Spleen (tissue), 11 donors: ENCODE measurements around the gene TMEM145. TPM values are rescaled to one million over a fixed set of nuclear protein-coding genes. Genes with fewer than 3 reads are reported as not detected.
A peak's percentile ranks its signal among the peaks of the same experiment; 100 is the strongest.

Source experiments
- DNase-seq: peaks from one replicate; pipeline ENCODE4 v3.0.0-alpha.2; 2020
- H3K27ac ChIP-seq, 8 donors: fragments of 200-600 bp; sonication (generic) in 7 of 8; 1 replicate in 4 of 8; 2 replicates in 4 of 8; pipeline versions ENCODE4 v1.5.0 to v1.8.0; 2016 to 2021; ENCODE audit warnings: inconsistent platforms in 4 of 8, mild to moderate bottlenecking in 4 of 8, moderate library complexity in 1 of 8
- H3K27me3 ChIP-seq, 7 donors: fragments of 200-600 bp; sonication (generic) in 6 of 7; replicated peaks in 1 of 7; 1 replicate in 4 of 7; 2 replicates in 3 of 7; pipeline versions ENCODE4 v1.5.0 to v1.8.0; 2016 to 2021; ENCODE audit warnings: inconsistent platforms in 3 of 7, mild to moderate bottlenecking in 1 of 7
- H3K36me3 ChIP-seq, 6 donors: fragments of 200-600 bp; sonication (generic) in 5 of 6; 1 replicate in 4 of 6; 2 replicates in 2 of 6; pipeline versions ENCODE4 v1.5.0 to v1.8.0; 2016 to 2021; ENCODE audit warnings: inconsistent platforms in 2 of 6
- H3K4me1 ChIP-seq, 6 donors: fragments of 200-600 bp; sonication (generic) in 5 of 6; 1 replicate in 3 of 6; 2 replicates in 3 of 6; pipeline versions ENCODE4 v1.5.0 to v1.8.0; 2016 to 2021; ENCODE audit warnings: inconsistent platforms in 3 of 6
- H3K4me3 ChIP-seq, 8 donors: fragments of 200-600 bp; sonication (generic) in 7 of 8; 1 replicate in 4 of 8; 2 replicates in 4 of 8; pipeline versions ENCODE4 v1.5.0 to v1.8.0; 2016 to 2021; ENCODE audit warnings: inconsistent platforms in 4 of 8, mild to moderate bottlenecking in 4 of 8, moderate library complexity in 2 of 8
- H3K9me3 ChIP-seq, 8 donors: fragments of 200-600 bp; sonication (generic) in 7 of 8; 1 replicate in 4 of 8; 2 replicates in 4 of 8; pipeline versions ENCODE4 v1.5.0 to v1.8.0; 2016 to 2021; ENCODE audit warnings: inconsistent platforms in 4 of 8
- CTCF ChIP-seq, 11 experiments: fragments of 200-600 bp in 7 of 11; fragments of 450-650 bp in 4 of 11; sonication (generic) in 4 of 11; IDR thresholded peaks in 8 of 11; conservative IDR thresholded peaks in 3 of 11; 1 replicate in 7 of 11; 2 replicates in 4 of 11; pipeline versions ENCODE4 v1.4.0 to v1.8.0; 2016 to 2021; ENCODE audit warnings: antibody characterized with exemption in 11 of 11, inconsistent platforms in 4 of 11, mild to moderate bottlenecking in 1 of 11
- POLR2A ChIP-seq, 3 donors: fragments of 450-650 bp; IDR thresholded peaks; one replicate each; pipeline ENCODE4 v1.5.1; 2017; ENCODE audit warnings: antibody characterized with exemption in 3 of 3, mild to moderate bottlenecking in 1 of 3
- POLR2AphosphoS5 ChIP-seq, 3 donors: sonication (generic); formaldehyde crosslinking; IDR thresholded peaks; one replicate each; pipeline ENCODE4 v1.5.1; 2017; ENCODE audit warnings: antibody characterized with exemption in 3 of 3
- whole genome bisulfite sequencing, 5 donors: extraction: QIAGEN DNeasy Blood & Tissue Kit in 3 of 5; methylation state at CpG; one replicate each; pipeline versions ENCODE4 v1.1.5 to v1.1.7; 2013 to 2018; 5-methylcytosine and 5-hydroxymethylcytosine counted together
- intact Hi-C: fragments of 100-400 bp; cut with DNase I; formaldehyde crosslinking; loops from one replicate; pipeline ENCODE4 v1.15.0; 2023; ENCODE audit warnings: low total_unique reads
- polyA plus RNA-seq, 3 donors: library from polyadenylated mRNA; stranded (reverse); fragments of 200-250 nt; gene quantifications; one replicate each; pipeline ENCODE4 v1.2.1, GENCODE V29; 2013
- total RNA-seq, 7 donors: library from RNA; depleted of rRNA in 3 of 7; stranded (reverse); fragments of >200 nt in 3 of 7; fragmentation: NEBNext Ultra II Directional in 4 of 7; extraction: Animal tissue kit (Norgen Biotek cat#: 25700) in 4 of 7; gene quantifications; one replicate each; pipeline versions ENCODE4 v1.1.0 to v1.2.1, GENCODE V29; 2016 to 2021
- donor health status: healthy with polysubstance abuse.
- donor health status: DM: no; HTN: no; CAD: no; lungs with moderate emphysema.
- donor health status: DM: no; HTN: no; CAD: no.
- donor health status: Bipolar disorder and iron deficiency.
- donor health status: healthy.
- donor health status: DM: no; HTN: no; CAD: no.
- donor health status: DM: yes; HTN: yes; CAD: no.

TMEM145 gene
- total and polyA plus RNA-seq, 10 donors = 0.13 to 2.3 (median 0.73) TPM; not detected in 1

- peak; percentile 85 for DNase-seq
- H3K9me3 ChIP-seq = no peaks in the 10 kb centered on the region
- H3K4me1 ChIP-seq = peaks cover 37 to 84% (median 56%) of the 10 kb centered on the region in 6 donors
- H3K36me3 ChIP-seq = peaks cover 0 to 42% (median 39%) of the 10 kb centered on the region in 6 donors
- TF ChIP-seq POLR2AphosphoS5 (IDR thresholded peaks at IDR 0.05) (no peak), POLR2A (IDR thresholded peaks at IDR 0.05) (no peak), CTCF (IDR thresholded peaks at IDR 0.05 in 8 of 11, conservative IDR thresholded peaks at IDR 0.05 in 3 of 11) (no peak)
- H3K27me3 ChIP-seq = no peaks in the 10 kb centered on the region
- H3K27ac ChIP-seq = peak overlapping the region; percentile 41 to 97 (median 82)
- H3K4me3 ChIP-seq = peak overlapping the region in 5 of 8 donors; percentile 0 to 91 (median 57)
- intact Hi-C loops = loop anchor here (5.0 kb wide), 1 partner anchor 153 kb away; the partner anchor contains the start of gene POU2F2
- WGBS, 5 donors = 20 to 33% (median 23%) methylated on average over 5 of the region's 5 CpGs
These were observed 27.6 kb upstream of the TMEM145 start for GRCh38 chr19:42285541-42285941.

GRCh38 chr19:42285988-42286348, 27.1 kb upstream of the TMEM145 start:
- H3K27ac ChIP-seq = peak overlapping the region in 7 of 8 donors; percentile 41 to 97 (median 83)
- H3K9me3 ChIP-seq = no peaks in the 10 kb centered on the region
- peak; percentile 78 for DNase-seq
- no peaks in the 10 kb centered on the region for H3K27me3 ChIP-seq
- H3K4me1 ChIP-seq = peaks cover 35 to 84% (median 52%) of the 10 kb centered on the region in 6 donors
- intact Hi-C loops = loop anchor here (5.0 kb wide), 1 partner anchor 154 kb away; the partner anchor contains the start of gene POU2F2
- peak overlapping the region in 4 of 8 donors; percentile 0 to 91 (median 62) for H3K4me3 ChIP-seq
- 16 to 36% (median 20%) methylated on average over 6 of the region's 6 CpGs for WGBS, 5 donors
- H3K36me3 ChIP-seq = peaks cover 0 to 46% (median 43%) of the 10 kb centered on the region in 6 donors
- no peak for TF ChIP-seq POLR2A (IDR thresholded peaks at IDR 0.05)
- no peak for TF ChIP-seq POLR2AphosphoS5 (IDR thresholded peaks at IDR 0.05)
- TF ChIP-seq CTCF (IDR thresholded peaks at IDR 0.05 in 8 of 11, conservative IDR thresholded peaks at IDR 0.05 in 3 of 11) = no peak

GRCh38 chr19:42286349-42287016, 26.6 kb upstream of the TMEM145 start:
- Histone ChIP-seq H3K36me3 (peaks cover 0 to 51% (median 48%) of the 10 kb centered on the region in 6 donors), H3K27me3 (no peaks in the 10 kb centered on the region), H3K4me1 (peaks cover 30 to 83% (median 47%) of the 10 kb centered on the region in 6 donors), H3K9me3 (no peaks in the 10 kb centered on the region), H3K27ac (peak overlapping the region; percentile 13 to 97 (median 82)), H3K4me3 (peak overlapping the region in 4 of 8 donors; percentile 0 to 91 (median 62))
- DNase-seq = peak; percentile 84
- TF ChIP-seq CTCF (IDR thresholded peaks at IDR 0.05 in 8 of 11, conservative IDR thresholded peaks at IDR 0.05 in 3 of 11) (no peak), POLR2AphosphoS5 (IDR thresholded peaks at IDR 0.05) (peak in 2 of 3 donors; percentile 33 to 54)
- WGBS, 5 donors = 25 to 40% (median 27%) methylated on average over 13 of the region's 13 CpGs
- intact Hi-C loops = loop anchor here (5.0 kb wide), 1 partner anchor 154 kb away; the partner anchor contains the start of gene POU2F2
